DMS114 treated with DMSO at 0.1 percent for 48 hours (cell line): ENCODE results near the gene TUBGCP2.
"Not testable (repeated sequence)": the region's sequence is repeated elsewhere in the genome, so short reads cannot be mapped to it uniquely, and the experiment has no call there.

Experiments
- DNase-seq: peaks from one replicate; lab custom pipeline; 2025; ENCODE audit not compliant: unreplicated experiment; lab: John Stamatoyannopoulos, UW

The TUBGCP2 gene

DNA sequence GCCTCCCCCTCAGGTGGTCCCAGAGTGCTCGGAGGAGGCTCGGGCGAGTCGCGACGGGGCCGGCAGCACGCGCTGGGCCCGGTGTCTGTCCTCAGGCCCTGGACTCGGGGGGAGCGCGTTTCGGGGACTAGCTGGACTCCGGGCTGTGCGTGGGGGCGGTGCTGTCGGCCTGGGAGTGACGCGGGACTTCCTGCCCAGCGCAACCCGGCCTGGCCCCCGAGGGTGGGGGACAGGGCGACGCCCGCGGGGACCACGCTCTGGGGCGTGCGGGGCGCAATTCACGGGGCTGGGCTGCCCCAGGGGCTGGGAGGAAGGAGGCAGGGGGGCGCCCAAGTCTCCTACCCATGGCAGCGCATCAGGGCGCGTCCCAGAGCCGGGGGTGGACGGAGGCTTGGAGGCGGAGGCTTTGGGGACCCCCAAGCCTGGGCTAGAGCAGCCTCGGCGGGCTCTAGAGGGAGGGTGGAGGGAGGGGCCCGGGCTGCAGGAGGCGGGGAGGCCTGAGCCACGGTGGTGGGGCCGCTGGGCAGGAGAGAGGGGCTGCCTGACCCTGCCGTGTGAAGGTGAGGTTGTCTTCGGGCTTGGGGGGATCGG is 73.3 kb downstream of the TUBGCP2 start:
- DNase-seq, result no peak

DNA sequence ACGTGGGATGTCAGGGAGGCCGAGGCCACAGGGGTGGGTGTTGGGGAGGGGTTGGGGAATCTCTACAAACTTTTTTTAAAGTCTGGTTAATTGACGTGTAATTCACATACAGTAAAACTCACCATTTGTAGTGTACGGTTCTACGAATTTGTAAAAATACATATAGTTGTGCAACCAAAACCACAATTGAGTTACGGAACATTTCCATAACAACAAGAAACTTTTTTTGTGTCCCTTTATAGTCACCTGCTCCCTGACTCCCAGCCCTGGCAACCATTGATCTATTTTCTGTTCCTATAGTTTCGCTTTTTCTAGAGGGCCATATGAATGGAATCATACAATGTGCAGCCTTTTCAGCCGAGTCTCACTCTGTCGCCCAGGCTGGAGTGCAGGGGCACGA is 73.9 kb downstream of the TUBGCP2 start:
- not testable (repeated sequence) for DNase-seq

DNA sequence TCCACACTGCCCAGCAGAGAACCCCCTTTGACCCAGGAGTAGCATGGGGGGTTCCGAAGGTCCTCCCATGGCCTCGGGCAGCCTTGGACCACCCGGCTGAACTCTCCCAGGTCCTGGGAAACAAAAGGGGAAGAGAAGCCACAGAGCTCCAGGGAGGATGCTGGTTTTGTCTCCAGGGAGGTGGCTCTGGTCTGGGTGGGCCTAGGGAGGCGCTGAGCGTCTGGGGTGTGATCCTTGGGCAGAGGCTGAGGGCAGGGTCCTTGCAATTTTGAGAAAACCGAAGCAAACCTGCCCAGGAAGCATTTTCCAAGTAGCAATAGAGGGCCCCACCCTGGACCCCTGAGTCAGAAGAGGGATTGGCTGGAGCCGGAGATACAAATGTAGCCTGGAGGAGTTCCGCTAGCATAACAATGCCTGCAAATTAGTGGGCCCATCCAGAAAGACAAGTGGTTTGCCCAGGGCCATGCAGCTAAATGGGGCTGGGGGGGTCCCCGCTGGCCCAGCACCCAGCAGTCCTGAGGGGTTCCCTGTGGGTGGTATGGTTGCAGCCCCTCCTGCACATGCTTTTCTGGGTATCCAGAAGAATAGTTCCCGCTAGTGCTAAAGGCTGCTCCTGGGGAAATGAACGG is 76.6 kb downstream of the TUBGCP2 start:
- DNase-seq, result no peak

DNA sequence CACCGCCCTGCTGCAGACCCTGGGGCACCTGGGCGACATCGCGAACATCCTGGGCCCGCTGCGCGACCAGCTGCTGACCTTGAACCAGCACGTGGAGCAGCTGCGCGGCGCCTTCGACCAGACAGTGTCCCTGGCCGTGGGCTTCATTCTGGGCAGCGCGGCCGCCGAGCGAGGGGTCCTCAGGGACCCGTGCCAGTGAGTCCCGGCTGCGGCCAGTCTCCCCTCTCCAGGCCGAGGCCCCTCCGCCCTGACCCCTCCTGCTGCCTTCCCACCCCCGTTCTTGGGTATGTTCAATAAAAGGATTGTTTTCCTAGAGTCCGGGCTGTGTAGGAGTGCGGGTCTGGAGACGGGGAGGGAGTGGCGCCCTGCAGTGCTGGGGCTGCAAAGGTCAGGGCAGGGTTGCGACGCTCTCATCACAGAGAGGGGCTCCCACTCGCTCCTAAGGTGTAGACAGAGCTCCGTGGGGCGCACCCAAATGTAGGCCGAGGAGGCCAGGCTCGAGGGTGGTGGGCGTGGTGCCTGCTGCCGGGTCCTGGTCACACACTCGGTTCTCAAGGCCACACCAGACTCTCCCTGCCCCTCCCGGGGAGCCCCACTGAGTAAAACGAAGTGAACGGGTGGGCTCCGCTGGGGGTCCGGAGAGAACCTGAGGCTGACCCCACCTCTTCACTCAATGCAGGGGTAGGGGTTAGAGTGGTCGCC is 77.3 kb downstream of the TUBGCP2 start:
- DNase-seq, result no peak

DNA sequence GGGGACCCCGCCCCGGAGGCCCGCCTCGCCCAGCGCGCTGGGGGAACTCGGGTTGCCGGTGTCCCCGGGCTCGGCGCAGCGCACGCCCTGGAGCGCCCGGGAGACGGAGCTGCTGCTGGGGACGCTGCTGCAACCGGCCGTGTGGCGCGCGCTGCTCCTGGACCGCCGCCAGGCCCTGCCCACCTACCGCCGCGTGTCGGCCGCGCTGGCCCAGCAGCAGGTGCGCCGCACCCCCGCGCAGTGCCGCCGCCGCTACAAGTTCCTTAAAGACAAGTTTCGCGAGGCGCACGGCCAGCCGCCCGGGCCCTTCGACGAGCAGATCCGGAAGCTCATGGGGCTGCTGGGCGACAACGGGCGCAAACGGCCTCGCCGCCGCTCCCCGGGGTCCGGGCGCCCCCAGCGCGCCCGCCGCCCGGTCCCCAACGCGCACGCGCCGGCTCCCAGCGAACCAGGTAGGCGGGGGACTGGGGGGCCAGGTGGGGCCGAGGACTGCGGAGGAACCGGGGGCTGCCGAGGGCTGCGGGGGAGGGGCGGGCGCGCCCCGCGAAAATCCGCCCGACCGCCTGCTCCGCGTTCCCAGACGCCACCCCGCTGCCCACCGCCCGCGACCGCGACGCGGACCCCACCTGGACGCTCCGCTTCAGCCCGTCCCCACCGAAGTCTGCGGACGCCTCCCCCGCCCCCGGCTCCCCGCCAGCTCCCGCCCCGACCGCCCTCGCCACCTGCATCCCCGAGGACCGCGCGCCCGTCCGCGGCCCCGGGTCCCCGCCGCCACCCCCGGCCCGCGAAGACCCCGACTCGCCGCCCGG is 78.1 kb downstream of the TUBGCP2 start:
- DNase-seq, result peak; percentile 12

DNA sequence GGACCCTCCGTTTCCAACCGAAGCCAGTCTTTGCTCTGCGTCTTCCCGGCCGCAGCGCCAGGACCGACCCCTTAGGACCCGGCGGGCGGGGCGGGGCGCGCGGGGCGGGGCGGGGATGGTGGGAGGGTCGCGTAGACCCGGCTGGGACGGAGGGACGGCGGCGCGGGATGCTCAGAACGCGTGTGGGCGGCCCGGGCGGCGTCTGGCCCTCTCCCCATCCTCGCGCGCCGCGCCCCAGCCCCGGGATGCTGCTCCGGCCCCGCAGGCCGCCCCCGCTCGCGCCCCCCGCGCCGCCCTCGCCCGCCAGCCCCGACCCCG is 78.7 kb downstream of the TUBGCP2 start, which contains the start of gene UTF1:
TSS of gene UTF1 (plus strand) at position 174 of the 318 bp plus-strand sequence. CDS start at position 246, 72 bp downstream.
- no peak for DNase-seq

DNA sequence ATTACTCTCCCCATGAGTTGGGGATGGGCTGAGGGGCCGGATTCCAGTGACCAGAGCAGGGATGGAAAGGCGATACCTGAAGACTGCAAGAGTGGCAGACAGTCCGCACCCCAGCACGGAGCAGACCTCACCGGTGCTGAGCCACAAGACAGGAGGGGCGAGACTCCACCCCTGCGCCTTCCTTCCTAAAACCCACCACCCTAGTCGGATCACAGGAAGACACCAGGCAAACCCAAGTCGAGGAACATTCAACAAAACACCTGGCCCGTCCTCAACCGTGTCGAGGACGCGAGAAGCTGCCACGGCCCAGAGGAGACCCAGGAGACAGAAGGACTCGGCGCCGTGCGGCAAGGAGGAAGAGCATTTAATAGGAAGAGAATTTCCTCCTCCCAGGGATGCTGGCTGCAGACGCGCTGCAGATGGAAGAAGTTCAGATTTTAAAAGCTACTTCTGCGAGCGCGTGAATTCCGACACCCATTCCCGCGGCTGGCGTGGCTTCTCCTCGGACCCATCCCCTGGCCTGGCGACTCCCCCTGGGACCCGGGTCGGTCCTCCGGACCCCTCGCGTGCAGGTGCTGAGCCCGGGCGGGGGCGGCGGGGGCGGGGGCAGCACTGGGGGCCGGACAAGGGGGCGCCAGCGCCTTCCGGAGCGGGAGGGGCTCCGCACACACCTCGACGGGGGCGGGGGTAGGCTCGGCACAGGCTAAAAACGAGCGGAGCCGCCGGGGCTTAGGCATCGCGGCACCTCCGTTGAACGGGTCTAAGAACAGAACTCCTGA is 79.2 kb downstream of the TUBGCP2 start:
- no peak for DNase-seq
